HEK293T (cell line): Measurements from ENCODE around the gene WDR1.

Source experiments
- CTCF ChIA-PET: fragments of 350-600 bp; formaldehyde crosslinking; extraction: SDS; loops from one replicate; lab custom pipeline; 2021; ENCODE audit warnings: antibody characterized with exemption, inconsistent platforms; lab: Yijun Ruan, JAX
- POLR2A ChIA-PET: fragments of 350-600 bp; formaldehyde crosslinking; extraction: SDS; loops from one replicate; lab custom pipeline; 2020; ENCODE audit warnings: antibody characterized with exemption, inconsistent platforms; lab: Yijun Ruan, JAX
- DNase-seq: peaks from one replicate; pipeline ENCODE4 v3.0.0; 2012; ENCODE audit warnings: mixed read lengths; ENCODE audit errors: extremely low spot score
- ARNT ChIP-seq: fragments of 450-650 bp; IDR thresholded peaks from 2 replicates; pipeline ENCODE4 v1.6.1; 2017; ENCODE audit warnings: mild to moderate bottlenecking
- BHLHE40 ChIP-seq: fragments of 450-650 bp; IDR thresholded peaks from 2 replicates; pipeline ENCODE4 v1.6.1; 2016; ENCODE audit warnings: mild to moderate bottlenecking, moderate library complexity, borderline replicate concordance
- CTBP1 ChIP-seq: fragments of 450-650 bp; IDR thresholded peaks from 2 replicates; pipeline ENCODE4 v1.6.1; 2016; ENCODE audit warnings: borderline replicate concordance
- ELF4 ChIP-seq: fragments of 450-650 bp; IDR thresholded peaks from 2 replicates; pipeline ENCODE4 v1.6.1; 2017; ENCODE audit warnings: antibody characterized with exemption
- FOXA1 ChIP-seq: fragments of 450-650 bp; IDR thresholded peaks from 2 replicates; pipeline ENCODE4 v1.6.1; 2016; ENCODE audit warnings: mild to moderate bottlenecking
- FOXK2 ChIP-seq: fragments of 450-650 bp; IDR thresholded peaks from 2 replicates; pipeline ENCODE4 v1.6.1; 2016; ENCODE audit warnings: mild to moderate bottlenecking
- FOXM1 ChIP-seq: fragments of 450-650 bp; IDR thresholded peaks from 2 replicates; pipeline ENCODE4 v1.6.1; 2017; ENCODE audit warnings: mild to moderate bottlenecking, borderline replicate concordance
- L3MBTL2 ChIP-seq: fragments of 450-650 bp; conservative IDR thresholded peaks from 2 replicates; pipeline ENCODE4 v1.6.1; 2016; ENCODE audit warnings: mild to moderate bottlenecking
- LEF1 ChIP-seq: fragments of 450-650 bp; IDR thresholded peaks from 2 replicates; pipeline ENCODE4 v1.6.1; 2017; ENCODE audit warnings: mild to moderate bottlenecking, borderline replicate concordance
- SP1 ChIP-seq: fragments of 450-650 bp; IDR thresholded peaks from 2 replicates; pipeline ENCODE4 v1.6.1; 2017
- SUZ12 ChIP-seq: fragments of 450-650 bp; IDR thresholded peaks from 2 replicates; pipeline ENCODE4 v1.6.1; 2016; ENCODE audit warnings: mild to moderate bottlenecking
- TARDBP ChIP-seq: fragments of 450-650 bp; IDR thresholded peaks from 2 replicates; pipeline ENCODE4 v1.6.1; 2016
- ZNF384 ChIP-seq: fragments of 450-650 bp; IDR thresholded peaks from 2 replicates; pipeline ENCODE4 v1.6.1; 2016
- TF ChIP-seq, protein P1 (sequence below): fragments of 450-650 bp; IDR thresholded peaks from 2 replicates; pipeline ENCODE4 v1.6.1; 2016

The WDR1 gene

DNA sequence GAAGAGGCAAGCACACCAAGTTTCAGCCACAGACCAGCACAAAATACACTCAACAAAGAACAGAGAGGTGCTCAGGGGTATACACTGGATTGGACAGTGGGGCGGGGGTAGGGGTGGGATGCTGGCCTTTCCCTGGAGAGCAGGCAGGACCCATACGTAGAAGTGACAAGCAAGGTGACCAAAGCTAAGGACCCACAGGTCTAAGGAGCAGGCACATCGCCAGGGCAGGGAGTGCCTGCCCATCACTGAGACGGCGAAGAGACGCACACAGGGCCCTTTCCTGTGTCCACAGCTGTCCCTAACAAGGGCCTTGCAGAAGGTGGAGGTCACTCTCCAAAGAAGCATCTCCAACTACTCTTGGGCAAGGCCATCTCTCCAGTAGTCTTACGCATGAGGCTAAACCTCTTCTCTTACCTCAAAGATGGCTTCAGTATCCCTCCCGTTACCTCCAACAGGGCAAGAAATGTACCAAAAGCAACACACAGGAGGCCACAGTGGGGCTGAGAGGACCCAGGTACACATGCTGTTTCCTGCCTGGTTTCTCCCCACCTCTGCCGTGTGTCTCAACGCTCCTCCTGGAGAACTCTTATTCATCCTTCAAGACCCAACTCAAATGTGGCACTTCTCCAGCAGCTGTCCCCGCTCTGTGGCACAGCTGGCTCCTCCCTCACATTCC is 6.5 kb downstream of the WDR1 start:
- POLR2A ChIA-PET: no interaction called here
- DNase-seq: no peak

DNA sequence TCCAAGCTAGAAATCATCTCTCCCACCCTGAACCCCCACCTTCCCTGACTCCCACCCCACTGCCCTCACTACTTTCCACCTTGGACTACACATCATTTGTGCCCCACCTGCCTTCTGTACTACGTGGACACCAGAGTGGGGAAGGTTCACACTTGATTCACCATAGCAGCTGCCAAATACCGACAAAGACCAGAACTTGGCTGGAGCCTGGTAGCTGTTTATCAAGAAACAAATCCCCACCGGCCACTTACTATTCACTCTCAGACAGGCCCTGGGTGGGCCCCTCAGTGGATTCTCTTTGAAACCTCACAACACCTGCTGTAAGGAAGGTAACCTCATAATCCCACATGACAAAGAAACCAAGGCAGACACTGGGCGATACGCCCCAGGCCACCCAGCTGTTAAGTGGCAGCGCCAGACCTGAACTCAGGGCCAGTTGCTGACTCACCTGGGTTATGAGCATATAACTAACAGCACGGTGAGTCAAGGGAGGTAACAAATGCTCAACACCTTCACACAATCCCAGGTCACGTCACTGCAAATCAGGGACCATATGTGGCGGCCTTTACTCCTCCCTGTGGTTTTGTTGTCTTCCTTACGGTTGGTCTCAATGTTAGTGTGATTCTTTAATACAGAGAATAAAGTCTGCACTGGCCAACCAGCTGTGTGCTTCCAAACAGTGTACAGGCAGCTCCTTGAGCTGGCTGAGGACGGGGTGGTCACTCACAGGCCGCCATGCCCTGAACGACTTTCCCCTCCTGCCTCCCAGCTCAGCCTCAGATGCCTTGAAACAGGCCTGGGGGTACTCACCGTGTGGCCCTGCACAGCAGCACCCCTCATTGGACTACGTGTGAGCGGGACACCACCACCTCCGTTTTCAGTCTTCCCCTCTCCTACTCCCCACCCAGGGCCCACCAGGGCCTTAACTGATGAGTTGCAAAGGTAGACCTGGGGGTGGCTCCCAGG is 7.5 kb downstream of the WDR1 start:
- POLR2A ChIA-PET: interaction anchor here (3.7 kb wide), 1 partner anchor 9 kb away, joined by 27 read pairs; the partner anchor contains the start of gene WDR1
- CTCF ChIA-PET: no interaction called here
- TF ChIP-seq SUZ12 (no peak), TARDBP (no peak)

More for the DNA sequence above, 6.5 kb downstream of the WDR1 start:
- CTCF ChIA-PET: no interaction called here
- no peak for TF ChIP-seq LEF1
- TF ChIP-seq L3MBTL2: no peak
- TF ChIP-seq SUZ12: no peak
- TF ChIP-seq FOXA1: no peak
- TF ChIP-seq ELF4: no peak
- no peak for TF ChIP-seq SP1
- no peak for TF ChIP-seq CTBP1
- TF ChIP-seq FOXK2: no peak
- TF ChIP-seq TARDBP: no peak
- TF ChIP-seq ARNT: no peak
- no peak for TF ChIP-seq BHLHE40
- TF ChIP-seq, protein P1, sequence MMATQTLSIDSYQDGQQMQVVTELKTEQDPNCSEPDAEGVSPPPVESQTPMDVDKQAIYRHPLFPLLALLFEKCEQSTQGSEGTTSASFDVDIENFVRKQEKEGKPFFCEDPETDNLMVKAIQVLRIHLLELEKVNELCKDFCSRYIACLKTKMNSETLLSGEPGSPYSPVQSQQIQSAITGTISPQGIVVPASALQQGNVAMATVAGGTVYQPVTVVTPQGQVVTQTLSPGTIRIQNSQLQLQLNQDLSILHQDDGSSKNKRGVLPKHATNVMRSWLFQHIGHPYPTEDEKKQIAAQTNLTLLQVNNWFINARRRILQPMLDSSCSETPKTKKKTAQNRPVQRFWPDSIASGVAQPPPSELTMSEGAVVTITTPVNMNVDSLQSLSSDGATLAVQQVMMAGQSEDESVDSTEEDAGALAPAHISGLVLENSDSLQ: no peak
- no peak for TF ChIP-seq ZNF384

GRCh38 chr4:10108391-10108790 is 8.2 kb downstream of the WDR1 start:
- no peak for DNase-seq
- TF ChIP-seq SP1 (no peak), BHLHE40 (no peak), FOXA1 (no peak), L3MBTL2 (no peak), LEF1 (no peak), ARNT (no peak)
- TF ChIP-seq, protein P1: no peak
- POLR2A ChIA-PET: interaction anchor here (3.7 kb wide), 1 partner anchor 10 kb away, joined by 27 read pairs; the partner anchor contains the start of gene WDR1
- CTCF ChIA-PET: no interaction called here

More for the DNA sequence above, 7.5 kb downstream of the WDR1 start:
- DNase-seq: no peak

- no peak for DNase-seq
- TF ChIP-seq LEF1: no peak
- POLR2A ChIA-PET: interaction anchor here (3.7 kb wide), 1 partner anchor 11 kb away, joined by 27 read pairs; the partner anchor contains the start of gene WDR1
- CTCF ChIA-PET: no interaction called here
Measured at GRCh38 chr4:10107111-10108091, 9.2 kb downstream of the WDR1 start.

DNA sequence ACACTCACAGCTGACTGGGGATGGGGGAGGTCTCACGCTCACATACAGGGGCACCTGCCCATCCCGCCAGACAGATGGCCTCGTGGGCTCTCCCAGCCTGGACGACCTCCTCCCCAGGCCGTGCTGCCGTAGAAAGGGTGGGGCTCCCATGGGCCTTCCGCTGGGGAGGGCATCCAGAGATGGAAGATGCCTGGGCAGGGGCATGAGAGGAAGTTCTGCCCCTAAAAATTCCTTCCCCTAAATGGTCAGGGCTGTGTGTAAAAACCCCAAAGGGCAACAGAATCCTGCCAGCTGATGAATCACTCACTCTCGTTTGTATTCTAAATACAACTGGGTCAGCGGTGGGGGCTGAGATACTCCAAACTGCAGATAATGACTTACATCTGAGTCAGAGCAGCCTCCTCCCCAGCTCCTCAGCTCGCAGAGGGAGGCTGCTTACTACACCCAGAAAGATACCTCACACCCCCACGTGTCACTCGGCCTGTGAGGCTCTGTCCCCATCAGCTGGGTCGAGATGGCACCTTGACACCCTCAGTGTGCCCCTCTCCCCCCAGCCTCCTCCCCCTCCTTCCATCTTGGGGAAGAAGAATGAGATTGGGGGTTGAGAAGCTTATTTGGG is 10.1 kb downstream of the WDR1 start:
- DNase-seq: no peak
- TF ChIP-seq CTBP1 (no peak), TARDBP (no peak), ELF4 (no peak), SP1 (no peak), FOXA1 (no peak), FOXM1 (no peak), SUZ12 (no peak), FOXK2 (no peak), LEF1 (no peak), ARNT (no peak), BHLHE40 (no peak), ZNF384 (no peak)
- TF ChIP-seq, protein P1: no peak
- ChIA-PET POLR2A (interaction anchor here (3.7 kb wide), 1 partner anchor 11 kb away, joined by 27 read pairs; the partner anchor contains the start of gene WDR1), CTCF (no interaction called here)
